H9 (cell line): Measurements from ENCODE around the gene AHNAK. TPM values are rescaled to one million over a fixed set of nuclear protein-coding genes. Genes with fewer than 3 reads are reported as not detected.

Experiments
- DNase-seq: peaks from one replicate; pipeline ENCODE4 v3.0.0-alpha.2; 2017
- H2AFZ ChIP-seq: one replicate; pipeline ENCODE4 v1.6.1; 2013; ENCODE audit warnings: mild to moderate bottlenecking, low read length, control low read depth, moderate library complexity
- H2AK5ac ChIP-seq: 2 replicates; pipeline ENCODE4 v1.6.1; 2013; ENCODE audit warnings: low read length, control low read depth, mixed read lengths; ENCODE audit not compliant: insufficient read length
- H2BK120ac ChIP-seq: one replicate; pipeline ENCODE4 v1.6.1; 2013; ENCODE audit warnings: low read depth, mild to moderate bottlenecking, low read length, control low read depth, inconsistent platforms; ENCODE audit not compliant: poor library complexity, severe bottlenecking
- H2BK12ac ChIP-seq: 2 replicates; pipeline ENCODE4 v1.6.1; 2013; ENCODE audit warnings: low read length, control low read depth, mixed read lengths, low read depth; ENCODE audit not compliant: insufficient read length
- H2BK15ac ChIP-seq: 2 replicates; pipeline ENCODE4 v1.6.1; 2013; ENCODE audit warnings: low read depth, low read length, control low read depth
- H2BK20ac ChIP-seq: one replicate; pipeline ENCODE4 v1.6.1; 2013; ENCODE audit warnings: low read depth, mild to moderate bottlenecking, low read length, control low read depth, inconsistent platforms; ENCODE audit not compliant: poor library complexity, severe bottlenecking
- H2BK5ac ChIP-seq: 2 replicates; pipeline ENCODE4 v1.6.1; 2013; ENCODE audit warnings: low read length, control low read depth, mixed read lengths; ENCODE audit not compliant: insufficient read length
- H3K14ac ChIP-seq: 2 replicates; pipeline ENCODE4 v1.6.1; 2013; ENCODE audit warnings: low read length, control low read depth; ENCODE audit not compliant: insufficient read depth
- H3K18ac ChIP-seq: 2 replicates; pipeline ENCODE4 v1.6.1; 2013; ENCODE audit warnings: low read depth, mild to moderate bottlenecking, mixed read lengths, low read length, control low read depth; ENCODE audit not compliant: insufficient read length
- H3K23ac ChIP-seq: 2 replicates; pipeline ENCODE4 v1.6.1; 2013; ENCODE audit warnings: low read length, control low read depth, mixed read lengths, low read depth; ENCODE audit not compliant: insufficient read length
- H3K23me2 ChIP-seq: 2 replicates; pipeline ENCODE4 v1.6.1; 2013; ENCODE audit warnings: low read depth, mild to moderate bottlenecking, mixed read lengths, low read length, control low read depth; ENCODE audit not compliant: insufficient read length, poor library complexity, severe bottlenecking
- H3K27ac ChIP-seq: 2 replicates; pipeline ENCODE4 v1.5.1; 2013; ENCODE audit warnings: low read length, control low read depth, mixed read lengths, low read depth; ENCODE audit not compliant: insufficient read length
- H3K27me3 ChIP-seq: 2 replicates; pipeline ENCODE4 v1.6.1; 2013; ENCODE audit warnings: low read length, control low read depth, inconsistent platforms; ENCODE audit not compliant: insufficient read depth
- H3K4ac ChIP-seq: 2 replicates; pipeline ENCODE4 v1.6.1; 2013; ENCODE audit warnings: low read depth, mild to moderate bottlenecking, control low read depth, inconsistent platforms, low read length, moderate library complexity
- H3K4me1 ChIP-seq: 2 replicates; pipeline ENCODE4 v1.6.1; 2013; ENCODE audit warnings: low read length, control low read depth, inconsistent platforms; ENCODE audit not compliant: insufficient read depth
- H3K4me2 ChIP-seq: 2 replicates; pipeline ENCODE4 v1.6.1; 2013; ENCODE audit warnings: low read length, control low read depth, mixed read lengths; ENCODE audit not compliant: insufficient read length, insufficient read depth
- H3K56ac ChIP-seq: 2 replicates; pipeline ENCODE4 v1.6.1; 2013; ENCODE audit warnings: low read depth, mild to moderate bottlenecking, mixed read lengths, low read length, control low read depth; ENCODE audit not compliant: insufficient read length
- H3K79me1 ChIP-seq: 2 replicates; pipeline ENCODE4 v1.6.1; 2013; ENCODE audit warnings: low read depth, mild to moderate bottlenecking, moderate library complexity, low read length, control low read depth, inconsistent platforms; ENCODE audit not compliant: insufficient read depth, poor library complexity, severe bottlenecking
- H3K79me2 ChIP-seq: 2 replicates; pipeline ENCODE4 v1.6.1; 2013; ENCODE audit warnings: low read length, control low read depth, inconsistent platforms; ENCODE audit not compliant: insufficient read depth
- H3K9ac ChIP-seq: 2 replicates; pipeline ENCODE4 v1.6.1; 2013; ENCODE audit warnings: low read length, control low read depth, mixed read lengths; ENCODE audit not compliant: insufficient read length; ENCODE audit errors: extremely low read depth
- H3K9me3 ChIP-seq: one replicate; pipeline ENCODE4 v1.6.1; 2013; ENCODE audit warnings: low read depth, low read length, inconsistent platforms; ENCODE audit not compliant: control insufficient read depth
- H3T11ph ChIP-seq: one replicate; pipeline ENCODE4 v1.6.1; 2013; ENCODE audit warnings: mild to moderate bottlenecking, low read length, control low read depth, inconsistent platforms
- H4K20me1 ChIP-seq: one replicate; pipeline ENCODE4 v1.6.1; 2013; ENCODE audit not compliant: control insufficient read depth, insufficient read length, insufficient read depth
- H4K5ac ChIP-seq: 2 replicates; pipeline ENCODE4 v1.6.1; 2013; ENCODE audit warnings: low read depth, mild to moderate bottlenecking, mixed read lengths, low read length, control low read depth; ENCODE audit not compliant: insufficient read length
- H4K8ac ChIP-seq: replicated peaks from 2 replicates; pipeline ENCODE4 v1.6.1; 2013; ENCODE audit warnings: low read length, control low read depth, mixed read lengths, low read depth; ENCODE audit not compliant: insufficient read length
- H4K91ac ChIP-seq: 2 replicates; pipeline ENCODE4 v1.6.1; 2013; ENCODE audit warnings: low read depth, mild to moderate bottlenecking, moderate library complexity, mixed read lengths, low read length, control low read depth; ENCODE audit not compliant: insufficient read length
- H3K27ac Mint-ChIP-seq, 3 experiments: 2 replicates in 2 of 3; 3 replicates in 1 of 3; pipeline ENCODE4 v1.8.0; 2020 to 2021; ENCODE audit warnings: mixed read lengths in 3 of 3, mild to moderate bottlenecking in 1 of 3, moderate library complexity in 1 of 3
- H3K27me3 Mint-ChIP-seq: 2 replicates; pipeline ENCODE4 v1.8.0; 2021; ENCODE audit warnings: low read depth, mild to moderate bottlenecking, moderate library complexity, mixed read lengths
- H3K36me3 Mint-ChIP-seq, 3 experiments: 2 replicates in 2 of 3; 3 replicates in 1 of 3; pipeline ENCODE4 v1.8.0; 2020 to 2021; ENCODE audit warnings: low read depth in 3 of 3, mixed read lengths in 3 of 3; ENCODE audit not compliant: insufficient read depth in 1 of 3
- H3K4me1 Mint-ChIP-seq, 2 experiments: 2 replicates each; pipeline ENCODE4 v1.8.0; 2020; ENCODE audit warnings: mixed read lengths in 2 of 2
- H3K4me3 Mint-ChIP-seq, 2 experiments: 2 replicates in 1 of 2; 3 replicates in 1 of 2; pipeline ENCODE4 v1.8.0; 2020 to 2021; ENCODE audit warnings: mild to moderate bottlenecking in 2 of 2, mixed read lengths in 2 of 2, moderate library complexity in 1 of 2
- H3K9me3 Mint-ChIP-seq, 2 experiments: 2 replicates in 1 of 2; 3 replicates in 1 of 2; pipeline ENCODE4 v1.8.0; 2020; ENCODE audit warnings: mild to moderate bottlenecking in 2 of 2, mixed read lengths in 2 of 2, moderate library complexity in 1 of 2
- WGBS: extraction: QIAGEN DNeasy Blood & Tissue Kit; methylation state at CpG from one replicate; pipeline ENCODE4 v1.1.7; 2013; ENCODE audit warnings: missing lambda C conversion rate, low lambda C conversion rate, mixed read lengths; ENCODE audit not compliant: insufficient read length; ENCODE audit errors: extremely low coverage; 5-methylcytosine and 5-hydroxymethylcytosine counted together
- total RNA-seq: library from RNA; stranded (reverse); gene quantifications from 2 replicates; pipeline ENCODE4 v1.2.1, GENCODE V29; 2021
- TF ChIP-seq, protein P1 (sequence below): fragments of 200-600 bp; sonication (generic); conservative IDR thresholded peaks from 3 replicates; pipeline ENCODE4 v1.8.0; 2021; ENCODE audit warnings: antibody characterized with exemption, mild to moderate bottlenecking

AHNAK gene
- total RNA-seq, 1 experiment from 2014 or later = 15.2 TPM

GRCh38 chr11:62500650-62501030 is 46.0 kb downstream of the AHNAK start:
- Histone ChIP-seq H2BK15ac (no peak overlapping the region), H3K79me1 (no peaks in the 10 kb centered on the region), H3K4me2 (no peak overlapping the region), H3K23me2 (peaks cover 4% of the 10 kb centered on the region), H4K5ac (no peak overlapping the region), H3K79me2 (no peaks in the 10 kb centered on the region), H3K56ac (no peak overlapping the region), H3K27me3 (no peaks in the 10 kb centered on the region), H3T11ph (no peak overlapping the region), H3K18ac (peak overlapping the region; percentile 39), H3K27ac (no peak overlapping the region), H2BK20ac (peak overlapping the region; percentile 66), H2AK5ac (no peak overlapping the region), H3K14ac (no peak overlapping the region), H4K91ac (no peak overlapping the region), H2BK120ac (no peak overlapping the region), H3K23ac (no peak overlapping the region), H3K4me1 (no peaks in the 10 kb centered on the region; the same call in 1 of the 2 replicates), H4K8ac (no peak overlapping the region), H3K9me3 (no peaks in the 10 kb centered on the region), H3K4ac (no peak overlapping the region), H2BK12ac (no peak overlapping the region), H2AFZ (no peak overlapping the region), H4K20me1 (no peaks in the 10 kb centered on the region), H3K9ac (no peak overlapping the region), H2BK5ac (no peak overlapping the region)
- Mint-ChIP-seq H3K9me3 (no peaks in the 10 kb centered on the region), H3K4me3 (no peak overlapping the region), H3K27ac (0 out of 7 replicates have a peak overlapping the region, but pooled peaks of 2 of the 3 experiments have one; percentile 34 to 52), H3K27me3 (peaks cover 36% of the 10 kb centered on the region), H3K4me1 (peaks cover 41 to 53% of the 10 kb centered on the region in 2 experiments), H3K36me3 (no peaks in the 10 kb centered on the region)
- no CpG with 5 or more reads among the region's 3 CpGs for WGBS
- no peak for DNase-seq
- TF ChIP-seq, protein P1, sequence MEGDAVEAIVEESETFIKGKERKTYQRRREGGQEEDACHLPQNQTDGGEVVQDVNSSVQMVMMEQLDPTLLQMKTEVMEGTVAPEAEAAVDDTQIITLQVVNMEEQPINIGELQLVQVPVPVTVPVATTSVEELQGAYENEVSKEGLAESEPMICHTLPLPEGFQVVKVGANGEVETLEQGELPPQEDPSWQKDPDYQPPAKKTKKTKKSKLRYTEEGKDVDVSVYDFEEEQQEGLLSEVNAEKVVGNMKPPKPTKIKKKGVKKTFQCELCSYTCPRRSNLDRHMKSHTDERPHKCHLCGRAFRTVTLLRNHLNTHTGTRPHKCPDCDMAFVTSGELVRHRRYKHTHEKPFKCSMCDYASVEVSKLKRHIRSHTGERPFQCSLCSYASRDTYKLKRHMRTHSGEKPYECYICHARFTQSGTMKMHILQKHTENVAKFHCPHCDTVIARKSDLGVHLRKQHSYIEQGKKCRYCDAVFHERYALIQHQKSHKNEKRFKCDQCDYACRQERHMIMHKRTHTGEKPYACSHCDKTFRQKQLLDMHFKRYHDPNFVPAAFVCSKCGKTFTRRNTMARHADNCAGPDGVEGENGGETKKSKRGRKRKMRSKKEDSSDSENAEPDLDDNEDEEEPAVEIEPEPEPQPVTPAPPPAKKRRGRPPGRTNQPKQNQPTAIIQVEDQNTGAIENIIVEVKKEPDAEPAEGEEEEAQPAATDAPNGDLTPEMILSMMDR = no peak
